Hepatocyte (in vitro differentiated cells): Measurements from ENCODE around the gene CDAN1. TPM values are rescaled to one million over a fixed set of nuclear protein-coding genes. Genes with fewer than 3 reads are reported as not detected.
A peak's percentile ranks its signal among the peaks of the same experiment; 100 is the strongest.

Experiments used
- DNase-seq: peaks from one replicate; pipeline ENCODE4 v3.0.0-alpha.2; 2016; ENCODE audit warnings: low spot score
- H2AFZ ChIP-seq: fragments of 200-600 bp; sonication (generic); 2 replicates; pipeline ENCODE4 v1.6.0; 2016; ENCODE audit warnings: antibody characterized with exemption, mild to moderate bottlenecking
- H3K27ac ChIP-seq: fragments of 200-600 bp; sonication (generic); 2 replicates; pipeline ENCODE4 v1.5.1; 2016; ENCODE audit warnings: mild to moderate bottlenecking
- H3K27me3 ChIP-seq: fragments of 200-600 bp; sonication (generic); 2 replicates; pipeline ENCODE4 v1.6.1; 2016
- H3K36me3 ChIP-seq: fragments of 200-600 bp; sonication (generic); replicated peaks from 2 replicates; pipeline ENCODE4 v1.5.1; 2016; ENCODE audit warnings: low read depth; ENCODE audit not compliant: insufficient read depth
- H3K4me1 ChIP-seq: fragments of 200-600 bp; sonication (generic); 2 replicates; pipeline ENCODE4 v1.5.1; 2016; ENCODE audit warnings: mild to moderate bottlenecking, moderate library complexity; ENCODE audit not compliant: insufficient read depth
- H3K4me2 ChIP-seq: fragments of 200-600 bp; sonication (generic); 2 replicates; pipeline ENCODE4 v1.6.0; 2016
- H3K4me3 ChIP-seq: fragments of 200-600 bp; sonication (generic); 2 replicates; pipeline ENCODE4 v1.5.1; 2016; ENCODE audit warnings: mild to moderate bottlenecking
- H3K79me2 ChIP-seq: fragments of 200-600 bp; sonication (generic); 2 replicates; pipeline ENCODE4 v1.6.0; 2017; ENCODE audit warnings: mild to moderate bottlenecking
- H3K9me2 ChIP-seq: fragments of 200-600 bp; sonication (generic); replicated peaks from 2 replicates; pipeline ENCODE4 v1.6.0; 2017; ENCODE audit warnings: mild to moderate bottlenecking; ENCODE audit not compliant: insufficient read depth
- H3K9me3 ChIP-seq: fragments of 200-600 bp; sonication (generic); 2 replicates; pipeline ENCODE4 v1.5.1; 2016; ENCODE audit warnings: low read depth, mild to moderate bottlenecking
- H4K20me1 ChIP-seq: fragments of 200-600 bp; sonication (generic); 2 replicates; pipeline ENCODE4 v1.6.0; 2016; ENCODE audit warnings: mild to moderate bottlenecking; ENCODE audit not compliant: insufficient read depth, poor library complexity, severe bottlenecking
- EZH2 ChIP-seq: fragments of 200-600 bp; sonication (generic); IDR thresholded peaks from 2 replicates; pipeline ENCODE4 v1.6.1; 2016; ENCODE audit warnings: antibody characterized with exemption, mild to moderate bottlenecking, borderline replicate concordance
- EZH2phosphoT487 ChIP-seq: fragments of 200-600 bp; sonication (generic); IDR thresholded peaks from one replicate; pipeline ENCODE4 v1.6.1; 2018; ENCODE audit warnings: antibody characterized with exemption, mild to moderate bottlenecking, low read depth, moderate library complexity; ENCODE audit not compliant: unreplicated experiment, severe bottlenecking
- WGBS: methylation state at CpG from one replicate; pipeline ENCODE4 v1.1.6; 2016; ENCODE audit warnings: low lambda C conversion rate; ENCODE audit errors: missing lambda C conversion rate; 5-methylcytosine and 5-hydroxymethylcytosine counted together
- polyA plus RNA-seq: library from polyadenylated mRNA; unstranded; fragments of >200 nt; fragmentation: Nextera tagmentation; extraction: Ambion mirVana; gene quantifications from 2 replicates; pipeline ENCODE4 v1.2.1, GENCODE V29; 2016
- total RNA-seq: library from RNA; depleted of rRNA; stranded (reverse); fragments of >200 nt; gene quantifications from 2 replicates; pipeline ENCODE4 v1.2.3, GENCODE V29; 2014
- TF ChIP-seq, protein P1 (sequence below): fragments of 200-600 bp; sonication (generic); IDR thresholded peaks from 2 replicates; pipeline ENCODE4 v1.5.1; 2016; ENCODE audit warnings: antibody characterized with exemption, mild to moderate bottlenecking; ENCODE audit not compliant: poor library complexity

Gene CDAN1
- total and polyA plus RNA-seq, 2 experiments from 2014 or later = 12.3 to 13.9 TPM

DNA sequence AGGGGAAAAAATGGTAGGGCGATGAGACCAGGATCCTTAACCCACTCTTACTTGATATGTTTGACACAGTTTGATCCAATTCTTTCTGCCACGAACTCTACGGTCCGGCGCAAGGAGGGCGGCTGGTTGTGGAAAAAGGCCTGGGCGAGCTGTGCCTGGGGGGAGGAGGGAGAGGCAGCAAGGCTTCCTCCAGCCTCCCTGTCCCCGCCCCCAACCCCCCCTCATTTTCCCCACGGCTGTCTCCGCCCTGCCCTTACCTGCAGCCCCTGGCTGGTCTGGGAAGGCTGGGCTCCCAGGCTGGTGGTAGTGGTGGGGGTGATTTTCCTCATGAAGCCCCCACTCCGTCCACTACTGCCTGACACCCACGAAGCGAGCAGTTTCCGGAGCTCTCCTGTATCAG lies 8.0 kb downstream of the CDAN1 start:
- H3K79me2 ChIP-seq = no peaks in the 10 kb centered on the region
- TF ChIP-seq EZH2phosphoT487 (no peak), EZH2 (no peak)
- TF ChIP-seq, protein P1, sequence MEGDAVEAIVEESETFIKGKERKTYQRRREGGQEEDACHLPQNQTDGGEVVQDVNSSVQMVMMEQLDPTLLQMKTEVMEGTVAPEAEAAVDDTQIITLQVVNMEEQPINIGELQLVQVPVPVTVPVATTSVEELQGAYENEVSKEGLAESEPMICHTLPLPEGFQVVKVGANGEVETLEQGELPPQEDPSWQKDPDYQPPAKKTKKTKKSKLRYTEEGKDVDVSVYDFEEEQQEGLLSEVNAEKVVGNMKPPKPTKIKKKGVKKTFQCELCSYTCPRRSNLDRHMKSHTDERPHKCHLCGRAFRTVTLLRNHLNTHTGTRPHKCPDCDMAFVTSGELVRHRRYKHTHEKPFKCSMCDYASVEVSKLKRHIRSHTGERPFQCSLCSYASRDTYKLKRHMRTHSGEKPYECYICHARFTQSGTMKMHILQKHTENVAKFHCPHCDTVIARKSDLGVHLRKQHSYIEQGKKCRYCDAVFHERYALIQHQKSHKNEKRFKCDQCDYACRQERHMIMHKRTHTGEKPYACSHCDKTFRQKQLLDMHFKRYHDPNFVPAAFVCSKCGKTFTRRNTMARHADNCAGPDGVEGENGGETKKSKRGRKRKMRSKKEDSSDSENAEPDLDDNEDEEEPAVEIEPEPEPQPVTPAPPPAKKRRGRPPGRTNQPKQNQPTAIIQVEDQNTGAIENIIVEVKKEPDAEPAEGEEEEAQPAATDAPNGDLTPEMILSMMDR = no peak
- H2AFZ ChIP-seq = no peak overlapping the region
- H3K36me3 ChIP-seq = peaks cover 4% of the 10 kb centered on the region
- no peaks in the 10 kb centered on the region for H3K27me3 ChIP-seq
- H4K20me1 ChIP-seq = no peaks in the 10 kb centered on the region
- DNase-seq = no peak
- 93% methylated on average over 14 of the region's 14 CpGs for WGBS
- no peak overlapping the region for H3K27ac ChIP-seq
- H3K4me3 ChIP-seq = no peak overlapping the region
- no peaks in the 10 kb centered on the region for H3K4me1 ChIP-seq
- no peaks in the 10 kb centered on the region for H3K9me3 ChIP-seq
- no peak overlapping the region for H3K4me2 ChIP-seq
- H3K9me2 ChIP-seq = no peaks in the 10 kb centered on the region

DNA sequence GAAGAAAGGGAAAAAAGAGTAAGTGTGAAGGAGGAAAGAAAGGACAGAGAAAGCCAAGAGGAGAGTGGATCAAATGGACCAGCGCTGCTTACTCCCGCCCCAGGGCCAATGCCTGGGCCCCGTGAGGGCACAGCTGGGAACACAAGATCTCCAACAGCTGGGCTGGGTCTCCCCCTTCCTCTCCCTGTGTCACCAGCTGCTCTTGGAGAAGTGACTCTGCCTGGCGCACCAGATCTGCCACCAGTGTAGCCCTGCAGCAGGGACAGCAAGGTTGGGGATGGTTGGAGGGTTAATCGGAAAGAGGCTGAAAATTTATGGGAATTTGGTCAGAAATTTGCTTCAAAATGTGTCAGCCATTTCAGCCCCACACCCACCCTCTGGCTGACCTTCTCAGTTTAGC lies 8.4 kb downstream of the CDAN1 start:
- no peaks in the 10 kb centered on the region for H3K27me3 ChIP-seq
- no peak overlapping the region for H3K27ac ChIP-seq
- H3K9me2 ChIP-seq = no peaks in the 10 kb centered on the region
- DNase-seq = no peak
- H3K4me3 ChIP-seq = no peak overlapping the region
- no peaks in the 10 kb centered on the region for H3K4me1 ChIP-seq
- H3K4me2 ChIP-seq = no peak overlapping the region
- no peak overlapping the region for H2AFZ ChIP-seq
- H3K79me2 ChIP-seq = no peaks in the 10 kb centered on the region
- no peaks in the 10 kb centered on the region for H4K20me1 ChIP-seq
- TF ChIP-seq, protein P1 = no peak
- TF ChIP-seq EZH2phosphoT487 (no peak), EZH2 (no peak)
- WGBS = 84% methylated on average over 5 of the region's 5 CpGs
- H3K9me3 ChIP-seq = no peaks in the 10 kb centered on the region
- peaks cover 4% of the 10 kb centered on the region for H3K36me3 ChIP-seq

DNA sequence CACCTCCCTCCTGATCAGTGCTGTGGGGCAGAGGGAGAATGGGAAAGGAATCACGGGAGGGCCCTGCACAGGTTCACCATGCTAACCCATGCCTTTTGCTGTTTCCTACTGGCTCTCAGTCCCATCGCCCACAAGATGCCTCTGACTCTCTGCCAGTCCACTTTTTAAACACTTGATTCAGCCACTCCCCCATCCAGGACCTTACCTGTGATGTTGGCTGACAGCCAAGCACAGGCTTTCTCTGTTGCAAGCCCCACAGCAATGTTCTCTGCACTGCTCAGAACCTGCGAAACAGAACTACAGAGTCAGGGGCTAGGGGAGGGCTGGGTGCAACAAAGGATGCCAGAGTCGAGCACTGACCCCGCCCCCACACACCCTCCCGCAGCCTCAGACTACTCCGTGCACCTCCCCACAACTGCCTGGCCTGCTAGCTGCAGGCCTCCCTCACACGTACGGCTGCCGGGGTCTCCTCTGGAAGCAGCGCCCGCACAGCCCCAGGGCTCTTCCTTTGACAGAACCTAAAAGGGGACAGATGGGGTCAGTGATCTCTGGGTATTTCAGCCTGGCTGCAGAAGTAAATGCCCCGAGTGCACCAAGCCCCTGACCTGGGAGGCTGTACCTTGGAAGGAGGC lies 9.1 kb downstream of the CDAN1 start:
- no peaks in the 10 kb centered on the region for H3K27me3 ChIP-seq
- no peak overlapping the region for H2AFZ ChIP-seq
- DNase-seq = peak; percentile 23
- TF ChIP-seq EZH2 (no peak), EZH2phosphoT487 (no peak)
- TF ChIP-seq, protein P1 = no peak
- H3K27ac ChIP-seq = no peak overlapping the region
- no peaks in the 10 kb centered on the region for H3K79me2 ChIP-seq
- 96% methylated on average over 12 of the region's 13 CpGs for WGBS
- no peak overlapping the region for H3K4me3 ChIP-seq
- no peaks in the 10 kb centered on the region for H3K4me1 ChIP-seq
- no peaks in the 10 kb centered on the region for H3K9me3 ChIP-seq
- H3K4me2 ChIP-seq = no peak overlapping the region
- H3K36me3 ChIP-seq = peaks cover 4% of the 10 kb centered on the region
- no peaks in the 10 kb centered on the region for H4K20me1 ChIP-seq
- H3K9me2 ChIP-seq = no peaks in the 10 kb centered on the region
